ENCODE data around the gene ABCF2. TPM values are rescaled to one million over a fixed set of nuclear protein-coding genes. Genes with fewer than 3 reads are reported as not detected.

The ABCF2 gene
- total and polyA plus RNA-seq, 3 experiments from 2014 or later, result 36.7 to 95.1 (median 86.5) TPM

- Mint-ChIP-seq H3K4me1 (peaks cover 32 to 55% (median 33%) of the 10 kb centered on the region in 3 donors), H3K27me3 (no peaks in the 10 kb centered on the region), H3K4me3 (peak overlapping the region; percentile 98 to 100 (median 100)), H3K27ac (peak overlapping the region; percentile 94 to 100 (median 99)), H3K9me3 (no peaks in the 10 kb centered on the region), H3K36me3 (peaks cover 0 to 48% (median 2%) of the 10 kb centered on the region in 3 donors)
- Histone ChIP-seq H3K4me3 (ENCODE audit: low read length) (peak overlapping the region; percentile 89), H3K4me1 (ENCODE audit: insufficient read depth, low read length) (peaks cover 26% of the 10 kb centered on the region), H3K27ac (ENCODE audit: low read depth, low read length) (peak overlapping the region; percentile 96), H3K27me3 (ENCODE audit: insufficient read depth, low read length, poor library complexity, severe bottlenecking) (no peaks in the 10 kb centered on the region), H3K9me3 (ENCODE audit: low read length) (no peaks in the 10 kb centered on the region), H3K36me3 (ENCODE audit: insufficient read depth, low read length) (peaks cover 9% of the 10 kb centered on the region)
- POLR2A ChIA-PET, result interaction anchor here (1.0 to 1.4 kb wide), 2 partner anchors 11 to 14 kb away, joined by 4 to 6 read pairs; no protein-coding TSS in a partner anchor
- DNase-seq, result peak; percentile 51 to 82 (median 59)
- CTCF ChIA-PET, result interaction anchor here (1.5 to 4.7 kb wide), 2 partner anchors 10 to 65 kb away, joined by 3 to 29 read pairs; partner anchors contain the start of gene GBX1
Measured at GRCh38 chr7:151232917-151233701, 6.1 kb upstream of the ABCF2 start.

GRCh38 chr7:151232091-151232916 is 5.3 kb upstream of the ABCF2 start, which contains the start of gene CHPF2:
Gene CHPF2 (plus strand): TSS chr7:151232483. CDS start chr7:151234012, 1,529 bp downstream.
- peaks cover 31% of the 10 kb centered on the region for H3K4me1 ChIP-seq (ENCODE audit: insufficient read depth, low read length)
- peaks cover 39 to 64% (median 40%) of the 10 kb centered on the region in 3 donors for H3K4me1 Mint-ChIP-seq
- H3K27ac ChIP-seq (ENCODE audit: low read depth, low read length), result peak within 1 kb of the TSS; percentile 96
- H3K9me3 ChIP-seq (ENCODE audit: low read length), result no peaks in the 10 kb centered on the region
- ChIA-PET CTCF (interaction anchor here (1.5 to 4.7 kb wide), 2 partner anchors 11 to 65 kb away, joined by 3 to 29 read pairs; partner anchors contain the start of gene GBX1), POLR2A (interaction anchor here (1.0 to 1.4 kb wide), 2 partner anchors 12 to 15 kb away, joined by 4 to 6 read pairs; no protein-coding TSS in a partner anchor)
- H3K27ac Mint-ChIP-seq, result peak within 1 kb of the TSS; percentile 94 to 100 (median 99)
- peak within 1 kb of the TSS; percentile 98 to 100 (median 100) for H3K4me3 Mint-ChIP-seq
- no peaks in the 10 kb centered on the region for H3K9me3 Mint-ChIP-seq
- peak within 1 kb of the TSS; percentile 89 for H3K4me3 ChIP-seq (ENCODE audit: low read length)
- H3K27me3 Mint-ChIP-seq, result no peaks in the 10 kb centered on the region
- H3K27me3 ChIP-seq (ENCODE audit: insufficient read depth, low read length, poor library complexity, severe bottlenecking), result no peaks in the 10 kb centered on the region
- peak; percentile 85 to 93 (median 86) for DNase-seq
- peaks cover 0 to 43% (median 2%) of the 10 kb centered on the region in 3 donors for H3K36me3 Mint-ChIP-seq
- peaks cover 9% of the 10 kb centered on the region for H3K36me3 ChIP-seq (ENCODE audit: insufficient read depth, low read length)

GRCh38 chr7:151231080-151231479 is 4.1 kb upstream of the ABCF2 start:
- H3K4me3 Mint-ChIP-seq, result peak overlapping the region; percentile 49 to 100 (median 99)
- DNase-seq, result no peak
- H3K36me3 Mint-ChIP-seq, result peaks cover 0 to 40% (median 2%) of the 10 kb centered on the region in 3 donors
- H3K36me3 ChIP-seq (ENCODE audit: insufficient read depth, low read length), result peaks cover 9% of the 10 kb centered on the region
- H3K27ac ChIP-seq (ENCODE audit: low read depth, low read length), result no peak overlapping the region
- H3K4me1 ChIP-seq (ENCODE audit: insufficient read depth, low read length), result peaks cover 35% of the 10 kb centered on the region
- no peaks in the 10 kb centered on the region for H3K9me3 ChIP-seq (ENCODE audit: low read length)
- POLR2A ChIA-PET, result no interaction called here
- CTCF ChIA-PET, result interaction anchor here (1.5 to 4.7 kb wide), 2 partner anchors 12 to 63 kb away, joined by 3 to 29 read pairs; partner anchors contain the start of gene GBX1
- H3K4me3 ChIP-seq (ENCODE audit: low read length), result no peak overlapping the region
- no peaks in the 10 kb centered on the region for H3K27me3 ChIP-seq (ENCODE audit: insufficient read depth, low read length, poor library complexity, severe bottlenecking)
- peaks cover 45 to 66% (median 47%) of the 10 kb centered on the region in 3 donors for H3K4me1 Mint-ChIP-seq
- H3K27ac Mint-ChIP-seq, result peak overlapping the region in 7 of 8 donors; percentile 7 to 99 (median 60)
- H3K9me3 Mint-ChIP-seq, result no peaks in the 10 kb centered on the region
- no peaks in the 10 kb centered on the region for H3K27me3 Mint-ChIP-seq

- no peaks in the 10 kb centered on the region for H3K27me3 Mint-ChIP-seq
- DNase-seq, result no peak
- H3K9me3 ChIP-seq (ENCODE audit: low read length), result no peaks in the 10 kb centered on the region
- H3K27ac Mint-ChIP-seq, result no peak overlapping the region
- no peaks in the 10 kb centered on the region for H3K9me3 Mint-ChIP-seq
- peak overlapping the region in 1 of 7 donors; percentile 9 for H3K4me3 Mint-ChIP-seq
- POLR2A ChIA-PET, result no interaction called here
- H3K36me3 Mint-ChIP-seq, result peaks cover 0 to 38% (median 8%) of the 10 kb centered on the region in 3 donors
- CTCF ChIA-PET, result interaction anchor here (1.3 kb wide), 1 partner anchor 15 kb away, joined by 6 read pairs; no protein-coding TSS in a partner anchor
- peaks cover 55 to 68% (median 61%) of the 10 kb centered on the region in 3 donors for H3K4me1 Mint-ChIP-seq
- H3K27ac ChIP-seq (ENCODE audit: low read depth, low read length), result no peak overlapping the region
- peaks cover 47% of the 10 kb centered on the region for H3K4me1 ChIP-seq (ENCODE audit: insufficient read depth, low read length)
- no peaks in the 10 kb centered on the region for H3K27me3 ChIP-seq (ENCODE audit: insufficient read depth, low read length, poor library complexity, severe bottlenecking)
- no peak overlapping the region for H3K4me3 ChIP-seq (ENCODE audit: low read length)
- peaks cover 10% of the 10 kb centered on the region for H3K36me3 ChIP-seq (ENCODE audit: insufficient read depth, low read length)
Measured at GRCh38 chr7:151229249-151229648, 2.2 kb upstream of the ABCF2 start.

- Histone ChIP-seq H3K9me3 (ENCODE audit: low read length) (no peaks in the 10 kb centered on the region), H3K27me3 (ENCODE audit: insufficient read depth, low read length, poor library complexity, severe bottlenecking) (no peaks in the 10 kb centered on the region), H3K4me3 (ENCODE audit: low read length) (peak overlapping the region; percentile 99), H3K36me3 (ENCODE audit: insufficient read depth, low read length) (peaks cover 20% of the 10 kb centered on the region), H3K27ac (ENCODE audit: low read depth, low read length) (peak overlapping the region; percentile 77), H3K4me1 (ENCODE audit: insufficient read depth, low read length) (peaks cover 37% of the 10 kb centered on the region)
- Mint-ChIP-seq H3K4me3 (peak overlapping the region; percentile 87 to 100 (median 99)), H3K27me3 (no peaks in the 10 kb centered on the region), H3K27ac (peak overlapping the region; percentile 89 to 99 (median 98)), H3K4me1 (peaks cover 46 to 59% (median 51%) of the 10 kb centered on the region in 3 donors), H3K36me3 (peaks cover 0 to 43% (median 9%) of the 10 kb centered on the region in 3 donors), H3K9me3 (no peaks in the 10 kb centered on the region)
- CTCF ChIA-PET, result interaction anchor here (1.1 to 1.3 kb wide), 2 partner anchors 16 kb away, joined by 6 to 12 read pairs; no protein-coding TSS in a partner anchor
- POLR2A ChIA-PET, result interaction anchor here (1.6 kb wide), 1 partner anchor 21 kb away, joined by 13 read pairs; no protein-coding TSS in a partner anchor
- no peak for DNase-seq
Measured at GRCh38 chr7:151228024-151228866, 1.2 kb upstream of the ABCF2 start.

GRCh38 chr7:151226560-151226874 is 488 bp downstream of the ABCF2 start:
- H3K36me3 ChIP-seq (ENCODE audit: insufficient read depth, low read length), result peaks cover 31% of the 10 kb centered on the region
- Mint-ChIP-seq H3K4me1 (peaks cover 36 to 47% (median 46%) of the 10 kb centered on the region in 3 donors), H3K9me3 (no peaks in the 10 kb centered on the region), H3K27ac (peak overlapping the region; percentile 89 to 99 (median 98)), H3K27me3 (no peaks in the 10 kb centered on the region), H3K4me3 (peak overlapping the region; percentile 87 to 100 (median 99)), H3K36me3 (peaks cover 0 to 50% (median 14%) of the 10 kb centered on the region in 3 donors)
- no peak for DNase-seq
- peak overlapping the region; percentile 77 for H3K27ac ChIP-seq (ENCODE audit: low read depth, low read length)
- H3K9me3 ChIP-seq (ENCODE audit: low read length), result no peaks in the 10 kb centered on the region
- H3K4me1 ChIP-seq (ENCODE audit: insufficient read depth, low read length), result peaks cover 28% of the 10 kb centered on the region
- CTCF ChIA-PET, result interaction anchor here (0.9 to 2.3 kb wide), 3 partner anchors 16 to 51 kb away, joined by 3 to 8 read pairs (median 3); no protein-coding TSS in a partner anchor
- no peaks in the 10 kb centered on the region for H3K27me3 ChIP-seq (ENCODE audit: insufficient read depth, low read length, poor library complexity, severe bottlenecking)
- POLR2A ChIA-PET, result interaction anchor here (1.2 to 1.6 kb wide), 5 partner anchors 10 to 293 kb away, joined by 5 to 13 read pairs (median 8); partner anchors contain the start of gene RHEB
- H3K4me3 ChIP-seq (ENCODE audit: low read length), result peak overlapping the region; percentile 99
